NCI-H1694 treated with DMSO at 0.1 percent for 48 hours (cell line): Measurements from ENCODE around the gene ABCB1.
"Not testable (repeated sequence)": the region's sequence is repeated elsewhere in the genome, so short reads cannot be mapped to it uniquely, and the experiment has no call there.

Experiments
- DNase-seq: peaks from one replicate; lab custom pipeline; 2025; lab: John Stamatoyannopoulos, UW

The ABCB1 gene

GRCh38 chr7:87575521-87575920 is 25.2 kb downstream of the ABCB1 start:
- DNase-seq, result no peak

GRCh38 chr7:87574630-87575029 is 26.1 kb downstream of the ABCB1 start:
- no peak for DNase-seq

- DNase-seq, result not testable (repeated sequence)
These were observed 28.2 kb downstream of the ABCB1 start for GRCh38 chr7:87572513-87572912.

- DNase-seq, result no peak
These were observed 30.5 kb downstream of the ABCB1 start for GRCh38 chr7:87570178-87570577.

GRCh38 chr7:87567052-87567451 is 33.6 kb downstream of the ABCB1 start:
- DNase-seq, result no peak

- no peak for DNase-seq
These were observed 34.3 kb downstream of the ABCB1 start for GRCh38 chr7:87566311-87566900.

- DNase-seq, result no peak
These were observed 34.8 kb downstream of the ABCB1 start for GRCh38 chr7:87565877-87566276.

- no peak for DNase-seq
These were observed 36.3 kb downstream of the ABCB1 start for GRCh38 chr7:87564296-87564963.

GRCh38 chr7:87561702-87562101 is 39.0 kb downstream of the ABCB1 start:
- DNase-seq, result no peak

- DNase-seq, result no peak
These were observed 39.6 kb downstream of the ABCB1 start for GRCh38 chr7:87561102-87561501.

- DNase-seq, result no peak
These were observed 48.3 kb downstream of the ABCB1 start for GRCh38 chr7:87552351-87552900.

GRCh38 chr7:87548123-87548919 is 52.4 kb downstream of the ABCB1 start:
- no peak for DNase-seq

- DNase-seq, result no peak
These were observed 54.9 kb downstream of the ABCB1 start for GRCh38 chr7:87545760-87546159.

GRCh38 chr7:87543623-87544022 is 57.1 kb downstream of the ABCB1 start:
- DNase-seq, result no peak

- no peak for DNase-seq
These were observed 59.0 kb downstream of the ABCB1 start for GRCh38 chr7:87541648-87542047.

- no peak for DNase-seq
These were observed 62.6 kb downstream of the ABCB1 start for GRCh38 chr7:87538052-87538451.

- no peak for DNase-seq
These were observed 66.6 kb downstream of the ABCB1 start for GRCh38 chr7:87534072-87534471.

GRCh38 chr7:87530126-87530525 is 70.6 kb downstream of the ABCB1 start:
- DNase-seq, result no peak

- DNase-seq, result no peak
These were observed 72.0 kb downstream of the ABCB1 start for GRCh38 chr7:87528730-87529129.

- DNase-seq, result no peak
These were observed 81.9 kb downstream of the ABCB1 start for GRCh38 chr7:87518735-87519134.

- no peak for DNase-seq
These were observed 82.8 kb downstream of the ABCB1 start for GRCh38 chr7:87517891-87518290.

GRCh38 chr7:87517136-87517815 is 83.4 kb downstream of the ABCB1 start:
- DNase-seq, result no peak
